Fibroblast of skin of right biceps (primary cell): ENCODE results near the gene SMIM14.
"Not testable (repeated sequence)": the region's sequence is repeated elsewhere in the genome, so short reads cannot be mapped to it uniquely, and the experiment has no call there.

ENCODE experiments used
- DNase-seq: peaks from one replicate; pipeline ENCODE4 v3.0.0-alpha.2; 2013

SMIM14 gene

GRCh38 chr4:39638354-39639239 is at the start of gene SMIM14:
Gene SMIM14 (minus strand): TSS chr4:39638865. CDS start chr4:39605145, 33,720 bp downstream.
- peak; percentile 99 for DNase-seq

- DNase-seq = no peak
These were observed 48.3 kb upstream of the SMIM14 start for GRCh38 chr4:39687014-39687413.

GRCh38 chr4:39685990-39686389 is 47.3 kb upstream of the SMIM14 start:
- no peak for DNase-seq

GRCh38 chr4:39682138-39682537 is 43.5 kb upstream of the SMIM14 start:
- no peak for DNase-seq

GRCh38 chr4:39681003-39681402 is 42.3 kb upstream of the SMIM14 start:
- DNase-seq = not testable (repeated sequence)

- DNase-seq = not testable (repeated sequence)
These were observed 37.0 kb upstream of the SMIM14 start for GRCh38 chr4:39675681-39676080.

GRCh38 chr4:39670296-39670695 is 31.6 kb upstream of the SMIM14 start:
- not testable (repeated sequence) for DNase-seq

GRCh38 chr4:39668887-39669286 is 30.2 kb upstream of the SMIM14 start:
- no peak for DNase-seq

GRCh38 chr4:39667706-39668105 is 29.0 kb upstream of the SMIM14 start:
- DNase-seq = no peak

GRCh38 chr4:39664828-39665731 is 26.4 kb upstream of the SMIM14 start:
- DNase-seq = peak; percentile 43

GRCh38 chr4:39662683-39663082 is 24.0 kb upstream of the SMIM14 start:
- no peak for DNase-seq

GRCh38 chr4:39660757-39661156 is 22.1 kb upstream of the SMIM14 start:
- no peak for DNase-seq

GRCh38 chr4:39660045-39660444 is 21.4 kb upstream of the SMIM14 start:
- peak; percentile 39 for DNase-seq

GRCh38 chr4:39658756-39659155 is 20.1 kb upstream of the SMIM14 start:
- no peak for DNase-seq

GRCh38 chr4:39657465-39657864 is 18.8 kb upstream of the SMIM14 start:
- DNase-seq = no peak

- DNase-seq = not testable (repeated sequence)
These were observed 18.0 kb upstream of the SMIM14 start for GRCh38 chr4:39656638-39657037.

GRCh38 chr4:39655876-39656275 is 17.2 kb upstream of the SMIM14 start:
- DNase-seq = no peak

GRCh38 chr4:39655211-39655610 is 16.5 kb upstream of the SMIM14 start:
- DNase-seq = no peak

- DNase-seq = not testable (repeated sequence)
These were observed 12.9 kb upstream of the SMIM14 start for GRCh38 chr4:39651586-39651985.

GRCh38 chr4:39649639-39650265 is 11.1 kb upstream of the SMIM14 start:
- no peak for DNase-seq

GRCh38 chr4:39648827-39649558 is 10.3 kb upstream of the SMIM14 start:
- DNase-seq = no peak

GRCh38 chr4:39648213-39648612 is 9.5 kb upstream of the SMIM14 start:
- no peak for DNase-seq
